K562 (cell line): Measurements from ENCODE around the gene COL6A2.

Experiments used
- JUNB ChIP-seq: fragments of 450-650 bp; formaldehyde crosslinking; conservative IDR thresholded peaks from 2 replicates; pipeline ENCODE4 v1.4.0; 2020; ENCODE audit warnings: mild to moderate bottlenecking
- RBM14 ChIP-seq: fragments of 200-400 bp; formaldehyde crosslinking; IDR thresholded peaks from 2 replicates; pipeline ENCODE4 v1.6.1; 2018; ENCODE audit warnings: low read depth, mild to moderate bottlenecking, low read length, moderate library complexity, borderline replicate concordance; ENCODE audit not compliant: insufficient read depth
- TF ChIP-seq, protein P1 (sequence below), 3 experiments: IDR thresholded peaks in 2 of 3; conservative IDR thresholded peaks in 1 of 3; 2 replicates each; pipeline ENCODE4 v1.5.1; 2011 to 2012; ENCODE audit warnings: low read length in 3 of 3, mild to moderate bottlenecking in 3 of 3, control low read depth in 2 of 3, improper control_type of control experiment in 1 of 3, inconsistent platforms in 1 of 3, low read depth in 1 of 3, mixed read lengths in 1 of 3, moderate library complexity in 1 of 3; ENCODE audit not compliant: insufficient read depth in 2 of 3

DNA sequence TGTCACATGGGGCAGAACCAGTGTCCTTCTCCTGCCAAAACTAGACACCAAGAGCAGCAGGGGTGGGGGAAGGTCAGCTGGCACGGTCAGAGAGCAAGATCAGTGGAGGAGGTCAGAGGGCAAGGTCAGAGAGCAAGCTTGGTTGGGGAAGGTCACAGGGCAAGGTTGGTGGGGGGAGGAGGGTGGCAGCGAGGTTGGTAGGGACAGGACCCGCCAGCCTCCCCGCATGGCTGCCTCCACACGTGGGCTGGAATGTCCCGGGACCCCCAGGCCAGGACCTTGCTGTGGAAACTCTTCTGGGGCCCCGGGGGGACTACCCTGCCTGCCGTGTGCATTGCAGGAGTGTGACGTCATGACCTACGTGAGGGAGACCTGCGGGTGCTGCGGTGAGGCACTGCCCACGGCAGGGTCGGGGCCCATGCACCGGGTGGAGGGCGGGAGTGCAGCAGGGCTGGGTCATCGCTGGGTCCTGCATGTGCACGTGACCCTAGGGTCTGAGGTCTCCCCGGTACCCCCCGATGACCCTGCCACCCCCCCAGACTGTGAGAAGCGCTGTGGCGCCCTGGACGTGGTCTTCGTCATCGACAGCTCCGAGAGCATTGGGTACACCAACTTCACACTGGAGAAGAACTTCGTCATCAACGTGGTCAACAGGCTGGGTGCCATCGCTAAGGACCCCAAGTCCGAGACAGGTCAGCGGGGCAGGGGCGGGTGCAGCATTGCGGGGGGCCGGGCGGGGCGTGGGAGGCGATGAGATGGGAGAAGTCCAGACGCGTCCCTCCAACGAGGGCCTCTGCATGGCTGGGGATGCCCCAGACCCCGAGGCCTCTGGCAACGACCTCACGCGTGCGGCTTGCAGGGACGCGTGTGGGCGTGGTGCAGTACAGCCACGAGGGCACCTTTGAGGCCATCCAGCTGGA, 27.3 kb downstream of the COL6A2 start:
- TF ChIP-seq, protein P1, sequence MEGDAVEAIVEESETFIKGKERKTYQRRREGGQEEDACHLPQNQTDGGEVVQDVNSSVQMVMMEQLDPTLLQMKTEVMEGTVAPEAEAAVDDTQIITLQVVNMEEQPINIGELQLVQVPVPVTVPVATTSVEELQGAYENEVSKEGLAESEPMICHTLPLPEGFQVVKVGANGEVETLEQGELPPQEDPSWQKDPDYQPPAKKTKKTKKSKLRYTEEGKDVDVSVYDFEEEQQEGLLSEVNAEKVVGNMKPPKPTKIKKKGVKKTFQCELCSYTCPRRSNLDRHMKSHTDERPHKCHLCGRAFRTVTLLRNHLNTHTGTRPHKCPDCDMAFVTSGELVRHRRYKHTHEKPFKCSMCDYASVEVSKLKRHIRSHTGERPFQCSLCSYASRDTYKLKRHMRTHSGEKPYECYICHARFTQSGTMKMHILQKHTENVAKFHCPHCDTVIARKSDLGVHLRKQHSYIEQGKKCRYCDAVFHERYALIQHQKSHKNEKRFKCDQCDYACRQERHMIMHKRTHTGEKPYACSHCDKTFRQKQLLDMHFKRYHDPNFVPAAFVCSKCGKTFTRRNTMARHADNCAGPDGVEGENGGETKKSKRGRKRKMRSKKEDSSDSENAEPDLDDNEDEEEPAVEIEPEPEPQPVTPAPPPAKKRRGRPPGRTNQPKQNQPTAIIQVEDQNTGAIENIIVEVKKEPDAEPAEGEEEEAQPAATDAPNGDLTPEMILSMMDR (IDR thresholded peaks at IDR 0.05 in 2 of 3, conservative IDR thresholded peaks at IDR 0.05 in 1 of 3; ENCODE audit: insufficient read depth in 2 of 3, low read depth in 1 of 3, low read length in 3 of 3), result no peak
- no peak for TF ChIP-seq JUNB (CRISPR knock-in tag)
- TF ChIP-seq RBM14, result no peak
